Non-pigmented ciliary epithelial cell (primary cell): ENCODE measurements around the gene FAIM2.

Experiments used
- DNase-seq: peaks from one replicate; pipeline ENCODE4 v3.0.0-alpha.2; 2010; ENCODE audit warnings: low read depth

The FAIM2 gene

DNA sequence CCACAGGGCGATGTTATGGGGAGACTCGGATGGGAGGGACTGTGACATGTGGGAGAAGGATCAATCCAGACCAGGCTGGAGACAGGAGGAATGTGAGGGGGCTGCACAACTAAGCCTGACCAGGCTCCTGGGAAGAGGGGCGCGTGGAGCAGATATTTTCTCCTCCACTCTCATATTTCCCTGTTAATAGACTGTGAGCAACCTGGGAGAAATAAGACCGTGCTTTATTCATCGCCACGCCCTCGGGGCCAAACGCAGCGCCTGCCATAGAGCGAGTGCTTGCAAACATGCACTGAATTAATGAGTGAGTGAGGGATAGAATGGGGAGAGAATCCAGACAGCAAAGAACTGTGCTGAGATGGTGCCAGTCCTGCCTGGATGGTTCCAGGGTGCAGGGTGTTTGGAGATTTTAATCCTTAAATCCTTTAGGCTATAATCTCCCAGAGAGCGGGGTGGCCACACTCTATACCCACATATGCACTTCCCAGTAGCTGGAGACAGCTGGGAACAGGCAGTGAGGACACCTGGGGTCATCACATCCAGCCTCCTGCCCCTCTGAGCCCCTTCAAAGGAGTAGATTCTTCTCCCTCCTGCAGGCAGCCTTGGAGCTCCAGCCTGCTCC, 13.6 kb upstream of the FAIM2 start:
- DNase-seq, result no peak

DNA sequence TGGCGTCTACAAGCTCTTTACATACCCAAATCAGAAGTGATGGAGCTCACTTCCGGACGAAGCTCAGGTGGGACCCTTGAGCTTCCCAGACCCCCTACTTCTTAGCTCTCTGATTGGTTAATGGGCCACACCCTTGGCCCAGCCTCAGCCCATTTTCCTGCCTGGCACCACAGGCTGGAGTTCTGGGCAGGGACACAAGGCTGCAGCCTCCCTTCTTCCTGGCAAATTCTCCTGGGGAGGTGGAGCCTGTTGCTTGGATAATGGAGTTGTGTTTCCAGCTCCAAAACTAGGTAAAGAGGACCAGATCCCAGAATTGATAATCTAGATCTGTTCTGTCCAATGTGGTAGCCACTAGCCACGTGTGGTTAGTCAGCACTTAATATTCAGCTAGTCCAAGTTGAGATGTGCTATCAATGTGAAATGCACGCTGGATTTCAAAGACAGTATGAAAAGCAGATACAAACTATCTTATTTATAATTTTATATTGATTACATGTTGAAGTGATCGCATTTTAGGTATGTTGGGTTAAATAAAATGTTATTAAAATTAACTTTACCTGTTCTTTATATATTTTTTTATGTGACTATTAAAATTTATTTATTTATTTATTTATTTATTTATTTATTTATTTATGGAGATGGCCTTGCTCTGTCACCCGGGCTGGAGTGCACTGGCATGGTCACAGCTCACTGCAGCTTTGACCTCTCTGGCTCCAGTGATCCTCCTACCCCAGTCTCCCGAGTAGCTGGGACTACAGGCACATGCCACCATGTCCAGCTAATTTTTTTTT, 12.6 kb upstream of the FAIM2 start:
- DNase-seq, result no peak

DNA sequence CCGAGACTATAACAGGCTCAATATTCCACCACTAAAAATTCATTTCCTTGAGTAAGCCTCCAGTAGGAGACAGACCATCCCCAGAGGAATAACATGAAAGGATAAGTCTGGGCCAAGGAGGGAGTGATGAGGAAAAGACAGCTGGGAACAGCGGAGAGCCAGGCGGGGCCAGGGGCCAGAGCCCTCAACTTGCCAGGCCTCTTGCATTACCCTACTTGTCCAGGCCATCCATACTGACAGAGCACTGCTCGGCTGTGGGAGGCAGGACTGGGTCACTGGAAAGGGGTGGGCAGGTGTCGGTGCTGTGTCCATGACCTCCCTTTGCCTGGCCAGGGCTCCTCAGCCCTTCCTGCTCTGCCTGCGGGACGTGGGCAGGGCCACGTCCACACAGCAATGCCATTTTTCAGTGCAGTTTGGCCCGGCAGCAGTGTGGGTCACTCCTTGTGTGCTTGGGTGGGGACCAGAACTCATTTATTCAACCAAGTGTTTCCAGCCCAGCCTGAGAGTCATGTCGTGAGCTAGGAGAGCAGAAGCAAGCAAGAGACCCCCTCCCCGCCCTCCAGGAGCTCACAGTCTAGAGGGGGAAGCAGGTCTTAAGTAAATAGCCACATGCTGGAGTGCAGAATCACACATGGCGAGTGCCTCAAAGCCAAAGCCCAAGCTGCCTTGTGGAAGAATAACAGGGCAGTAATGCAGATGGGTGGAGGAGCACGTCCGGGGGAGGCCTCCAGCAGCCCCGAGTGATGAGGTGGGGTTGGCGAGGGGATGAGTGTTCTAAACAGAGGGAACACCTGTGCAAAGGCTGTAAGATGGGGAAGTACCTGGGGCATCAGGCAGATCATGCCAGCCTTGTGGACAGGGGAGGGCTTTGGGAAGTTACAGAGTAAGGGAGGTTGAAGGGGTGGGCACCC, 8.9 kb upstream of the FAIM2 start:
- no peak for DNase-seq

DNA sequence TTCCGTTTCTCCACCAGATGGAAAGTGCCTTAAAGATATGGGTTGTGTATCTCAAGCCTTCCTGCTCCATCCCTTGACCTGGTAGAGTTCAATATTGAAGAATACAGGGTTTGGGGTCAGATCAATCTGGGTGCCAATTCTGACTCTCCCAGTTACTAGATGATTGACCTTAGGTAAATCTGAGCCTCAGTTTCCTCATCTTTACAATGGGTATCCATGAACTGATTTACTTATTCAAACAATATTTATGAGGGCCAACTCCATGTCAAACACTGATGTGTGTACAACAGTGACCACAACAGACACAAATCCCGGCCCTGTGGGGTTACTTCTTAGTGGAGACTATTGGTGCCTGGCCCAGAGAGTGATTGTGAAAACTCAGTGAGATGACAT, 7.5 kb upstream of the FAIM2 start:
- DNase-seq, result no peak

DNA sequence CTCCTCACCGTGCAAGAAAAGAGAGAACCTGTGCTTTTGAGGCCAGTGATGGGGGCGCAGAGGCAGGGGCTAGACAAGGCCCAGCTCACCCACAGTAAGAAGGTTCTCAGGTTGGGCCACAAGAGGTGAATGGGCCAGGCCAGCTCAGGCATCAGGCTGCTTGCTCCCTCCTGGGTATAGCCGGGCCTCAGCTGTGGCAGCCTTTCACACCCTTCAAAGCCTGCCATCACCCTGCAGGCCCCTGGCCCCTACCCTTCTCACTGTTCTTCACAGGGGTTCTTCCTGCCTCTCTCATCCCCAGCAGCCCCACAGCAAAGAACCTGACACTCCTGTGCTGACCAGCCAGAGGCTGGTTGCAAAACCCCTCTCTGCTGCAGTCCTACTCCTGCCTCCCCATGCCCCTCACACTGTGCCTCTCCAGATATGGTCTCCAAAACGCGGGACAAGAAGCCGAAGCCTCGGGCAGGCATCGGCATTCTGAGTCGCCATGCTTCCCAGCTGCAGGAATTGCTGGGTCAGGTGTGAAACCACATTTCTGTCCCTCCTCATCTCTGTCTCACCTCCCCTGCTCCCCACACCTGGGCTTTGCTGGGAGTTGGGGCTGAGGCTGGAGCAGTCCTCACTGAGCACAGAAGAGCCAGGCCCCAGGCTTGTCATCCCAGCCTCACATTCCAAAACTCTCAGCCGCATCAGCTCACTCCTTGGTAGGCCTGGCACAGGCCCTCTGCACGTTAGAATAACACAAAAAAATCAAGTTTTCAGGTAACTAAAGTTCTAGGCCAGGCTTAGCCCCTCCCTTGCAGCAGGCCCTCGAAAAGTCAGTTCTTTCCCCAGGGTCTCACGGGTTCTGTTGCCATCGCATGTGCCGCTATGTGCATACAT, 6.9 kb upstream of the FAIM2 start:
- DNase-seq, result no peak

DNA sequence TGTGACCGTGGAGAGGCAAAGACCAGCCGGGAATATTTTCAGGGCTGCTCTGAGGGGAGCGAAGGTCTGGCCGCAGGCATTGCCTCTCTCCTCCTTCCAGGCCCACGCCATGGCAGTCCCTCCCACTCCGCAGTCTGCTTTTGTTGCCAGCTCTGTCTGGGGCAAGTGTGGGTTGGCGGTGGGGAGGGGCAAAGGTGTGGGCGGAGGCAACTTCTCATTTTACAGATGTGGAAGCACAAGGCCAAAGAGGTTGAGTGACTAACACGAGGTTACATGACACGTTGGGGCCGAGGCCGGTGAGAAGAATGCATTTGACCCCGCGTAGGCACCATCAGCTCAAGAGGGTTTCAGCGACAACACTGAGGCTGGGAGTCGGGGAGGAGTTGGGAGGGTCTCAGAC, 6.1 kb upstream of the FAIM2 start:
- no peak for DNase-seq

DNA sequence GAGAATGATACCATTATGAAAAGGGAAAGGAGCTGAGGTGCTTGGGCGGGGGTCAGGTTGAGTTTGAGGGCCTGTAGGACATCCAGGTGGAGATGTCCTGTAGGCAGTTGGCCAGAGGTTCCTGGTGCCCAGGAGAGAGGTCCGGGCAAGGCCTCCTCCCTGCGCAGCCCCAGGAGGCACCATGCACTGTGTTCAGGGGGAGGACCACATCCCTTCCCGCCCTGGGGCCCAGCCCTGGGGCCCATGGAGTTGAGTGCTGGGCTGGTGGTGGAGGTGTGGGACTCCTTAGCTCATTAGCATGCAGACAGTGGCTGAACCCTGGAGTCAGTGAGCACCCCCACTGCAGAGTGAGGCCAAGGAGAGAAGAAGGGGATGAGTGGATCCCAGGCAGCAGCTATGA, 5.7 kb upstream of the FAIM2 start:
- no peak for DNase-seq

DNA sequence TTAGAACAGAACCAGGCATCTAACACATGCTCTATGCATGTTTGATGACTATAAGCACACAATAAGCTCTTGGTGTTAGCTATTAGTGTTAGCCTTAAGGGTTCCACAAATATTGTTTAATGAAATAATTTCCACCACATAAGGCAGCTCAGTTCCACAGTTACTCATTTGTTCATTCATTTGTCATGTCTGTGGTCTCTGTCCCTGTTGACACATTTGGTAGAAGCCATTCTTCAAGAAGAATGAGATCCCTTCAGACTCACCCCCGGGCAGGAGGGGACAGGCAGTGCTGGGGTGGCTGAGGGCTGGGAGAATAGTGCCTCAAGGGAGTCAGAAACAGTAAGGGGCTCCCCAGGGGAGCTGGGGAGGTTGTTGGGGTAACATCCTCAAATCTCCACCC, 3.7 kb upstream of the FAIM2 start:
- no peak for DNase-seq

DNA sequence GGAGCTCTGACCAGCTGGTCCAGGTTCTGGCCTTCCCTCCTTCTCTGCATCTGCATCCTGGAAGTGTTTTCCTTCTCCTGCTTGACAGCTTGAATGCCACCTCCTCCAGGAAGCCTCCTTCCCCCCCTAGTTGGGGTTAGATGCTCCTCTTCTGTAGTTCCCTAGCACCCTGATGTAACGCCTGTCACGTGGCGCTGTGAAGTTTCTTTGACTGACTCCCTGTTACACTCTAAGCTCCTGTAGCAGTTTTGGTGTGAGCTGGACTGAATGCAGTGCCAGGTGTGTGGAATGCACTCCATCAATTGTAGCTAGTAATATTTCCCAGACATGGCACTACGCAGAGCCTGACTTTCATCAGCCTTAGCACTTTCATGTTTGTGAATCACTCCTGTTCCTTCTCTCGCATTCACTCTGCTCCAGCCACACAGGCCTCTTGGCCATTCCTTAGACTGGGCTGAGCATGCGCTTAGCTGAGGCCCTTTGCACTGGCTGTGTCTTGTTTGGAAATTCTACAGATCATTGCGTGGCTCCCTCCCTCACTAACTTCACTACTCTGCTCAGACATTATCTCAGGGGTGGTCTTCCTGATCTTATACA, 2.1 kb upstream of the FAIM2 start:
- no peak for DNase-seq

DNA sequence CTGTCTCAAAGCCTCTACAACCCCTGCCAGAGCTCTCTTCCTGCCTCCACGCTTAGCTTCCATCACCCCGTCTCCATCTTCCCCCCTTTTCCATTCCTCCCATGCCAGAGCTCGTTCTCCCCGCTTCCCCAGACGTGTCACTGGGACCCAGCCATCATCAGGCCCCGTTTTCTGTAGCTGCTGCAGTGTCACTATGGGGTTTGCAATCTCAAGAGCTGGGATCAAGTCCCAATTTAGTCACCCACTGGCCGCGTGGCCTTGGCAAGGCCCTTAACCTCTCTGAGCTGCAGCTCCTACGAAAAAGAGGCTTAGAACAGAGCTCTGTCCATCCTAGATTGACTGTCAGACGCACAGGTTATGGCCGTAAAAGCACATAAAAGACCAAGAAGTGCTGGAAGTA, 901 bp upstream of the FAIM2 start:
- DNase-seq, result no peak

DNA sequence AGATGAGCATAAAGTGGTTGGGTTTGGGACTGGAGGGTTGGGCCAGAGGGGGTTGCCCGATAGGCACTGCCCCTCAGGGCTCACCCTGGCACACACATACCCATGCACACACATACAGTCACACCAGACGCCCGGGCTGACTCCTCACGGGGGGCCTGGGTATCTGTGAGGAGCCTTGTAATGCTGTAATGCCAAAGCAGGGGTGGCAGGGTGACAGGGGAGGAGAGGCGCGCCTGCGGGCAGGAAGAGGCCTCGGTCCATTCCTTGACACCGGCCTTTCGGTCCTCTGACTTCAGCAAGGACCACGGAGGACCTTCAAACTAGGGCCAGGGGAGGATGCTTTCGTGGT, 375 bp downstream of the FAIM2 start:
- no peak for DNase-seq

DNA sequence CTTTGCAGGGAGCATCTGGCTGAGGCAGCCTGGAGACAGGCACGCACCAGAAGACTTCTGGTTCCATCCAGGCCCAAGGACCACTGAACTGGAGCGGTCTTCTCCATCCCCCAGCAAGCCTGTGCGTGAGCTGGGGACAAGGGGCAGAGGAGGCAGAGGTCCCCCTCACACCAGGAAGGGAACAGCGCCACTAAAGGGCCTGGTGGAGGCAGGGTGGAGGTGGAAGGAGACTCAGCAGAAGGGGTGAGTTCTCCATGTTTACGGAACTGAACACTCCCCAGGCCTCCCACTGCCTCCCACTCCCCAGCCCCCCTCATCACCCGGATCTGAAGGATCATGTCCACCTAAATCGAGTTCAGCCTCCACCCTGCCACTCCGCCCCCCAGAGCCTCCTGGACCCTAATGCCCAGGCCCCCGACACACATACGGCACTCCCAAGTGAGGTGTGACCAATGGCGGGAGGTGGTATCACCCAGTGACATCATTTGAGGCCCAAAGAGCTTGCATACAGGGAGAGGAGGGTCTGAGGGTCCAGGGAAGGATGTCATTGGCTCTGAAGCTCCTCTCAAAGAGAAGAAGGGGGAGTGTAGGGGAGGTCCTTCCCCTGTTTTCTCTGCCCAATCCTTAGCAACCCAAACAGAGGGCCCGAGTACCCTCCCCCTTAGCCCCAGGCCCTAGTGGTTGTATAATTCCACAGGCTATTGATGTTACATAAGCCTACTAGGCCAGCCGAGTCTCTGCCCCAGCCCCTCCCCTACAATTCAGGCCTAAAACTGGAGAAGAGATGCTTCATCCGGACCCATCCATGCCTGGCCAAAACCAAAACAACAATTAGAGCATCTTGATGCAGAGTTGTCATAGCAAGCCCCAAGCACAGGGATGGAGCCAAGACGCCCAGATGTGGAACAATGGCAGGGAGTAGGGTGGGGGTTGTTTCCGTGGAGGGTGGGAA, 1.0 kb downstream of the FAIM2 start:
- no peak for DNase-seq

DNA sequence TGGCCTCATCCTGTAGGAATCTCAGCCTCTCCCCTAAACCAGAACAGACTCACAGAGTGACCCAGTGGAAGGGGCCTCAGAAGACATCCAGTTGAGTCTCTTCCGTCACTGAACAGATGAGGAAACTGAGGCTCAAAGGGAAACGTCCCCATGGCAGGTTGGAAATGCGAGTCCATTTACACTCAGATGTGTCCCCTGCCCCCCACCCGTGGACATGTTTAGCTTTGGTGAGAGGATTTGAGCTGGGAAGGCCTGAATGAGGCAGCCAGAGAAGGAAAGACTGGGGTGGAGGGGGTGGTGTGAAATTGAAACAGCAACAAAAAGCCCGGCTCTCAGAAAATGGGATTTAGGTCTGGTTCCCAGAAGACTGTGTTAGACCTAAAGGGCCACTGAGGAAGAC, 1.7 kb downstream of the FAIM2 start:
- DNase-seq, result no peak

DNA sequence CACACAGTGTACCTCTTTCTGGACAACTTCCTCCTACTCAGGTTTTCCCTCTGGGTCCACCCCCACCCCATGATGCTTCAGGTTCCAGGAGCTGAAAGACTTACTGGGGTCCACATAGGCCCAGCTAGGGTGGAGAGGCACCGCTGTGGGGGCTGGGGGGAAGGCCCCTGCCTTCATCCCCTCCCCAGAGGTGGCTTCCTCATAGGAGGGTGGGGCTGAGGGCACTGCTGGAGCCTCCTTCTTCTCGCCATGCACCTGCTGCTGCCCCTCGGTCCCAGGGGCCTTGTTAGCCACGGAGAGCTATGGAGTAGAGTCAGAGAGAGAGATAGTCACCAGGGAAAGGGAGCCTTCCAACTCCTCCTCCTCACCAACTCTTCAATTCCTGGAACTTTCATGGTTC, 2.7 kb downstream of the FAIM2 start:
- no peak for DNase-seq

DNA sequence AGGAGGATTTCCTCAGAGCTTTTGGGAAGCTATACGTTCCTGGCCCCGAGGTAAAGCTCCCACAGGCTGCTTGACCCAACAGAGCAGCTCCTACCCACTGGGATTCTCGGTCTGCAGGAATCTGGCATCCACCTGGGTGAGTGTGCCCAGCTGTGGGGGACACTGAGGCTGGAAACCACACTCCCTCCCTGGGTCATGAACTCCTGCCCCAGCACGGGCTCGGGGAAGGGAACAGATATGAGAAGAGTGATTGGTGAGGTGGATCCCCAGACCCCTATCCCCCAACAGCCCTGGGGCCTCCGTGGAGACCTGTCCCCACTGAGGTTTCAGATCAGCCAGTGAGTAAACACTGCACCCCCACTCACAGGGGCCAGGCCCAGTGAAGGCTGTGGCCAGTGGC, 3.3 kb downstream of the FAIM2 start:
- DNase-seq, result no peak

DNA sequence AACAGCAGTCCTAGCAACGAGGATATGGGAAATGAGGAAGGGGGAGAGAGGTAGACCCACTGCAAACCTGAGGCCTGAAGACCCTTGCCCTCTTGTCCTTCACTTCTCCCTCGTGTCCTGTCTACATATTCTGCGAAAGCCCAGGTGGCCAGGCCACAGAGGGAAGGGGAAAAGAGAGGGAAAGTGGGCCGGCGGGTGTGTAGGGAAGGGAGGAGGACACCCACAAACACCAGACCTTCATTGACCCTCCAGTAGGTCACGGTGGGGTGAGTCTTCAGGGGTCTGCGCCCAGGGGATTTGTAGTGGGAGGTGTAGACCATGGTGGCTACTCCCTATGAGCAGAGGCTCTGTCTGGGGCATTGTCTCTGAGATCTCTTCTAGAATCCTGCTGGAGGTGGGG, 3.8 kb downstream of the FAIM2 start:
- DNase-seq, result no peak

DNA sequence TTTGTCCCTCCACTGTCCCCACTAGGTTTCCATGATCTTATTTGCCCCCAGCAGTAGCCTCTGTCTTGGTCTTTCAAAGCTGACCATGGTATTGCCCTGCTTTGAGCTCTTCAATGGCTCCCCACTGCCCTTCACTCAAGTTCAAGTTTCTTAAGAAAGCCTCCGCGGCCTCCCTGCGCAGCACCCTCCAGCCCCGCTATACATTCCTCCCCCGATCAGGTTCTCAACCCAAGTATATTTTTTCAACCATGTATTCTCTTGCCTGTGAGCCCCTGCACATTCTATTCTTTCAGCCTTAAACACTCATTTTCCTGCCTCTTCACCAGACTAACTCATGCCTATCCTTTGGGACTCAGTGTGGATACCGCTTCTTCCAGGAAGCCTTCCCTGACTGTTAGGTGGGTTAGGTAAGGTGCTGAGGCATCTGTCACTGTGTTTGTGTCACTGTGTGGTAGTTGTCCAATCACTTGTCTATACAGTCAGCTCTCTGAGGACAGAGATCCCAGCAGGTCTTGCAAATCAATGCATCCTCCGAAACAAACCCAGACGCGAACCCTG, 4.3 kb downstream of the FAIM2 start:
- DNase-seq, result no peak

DNA sequence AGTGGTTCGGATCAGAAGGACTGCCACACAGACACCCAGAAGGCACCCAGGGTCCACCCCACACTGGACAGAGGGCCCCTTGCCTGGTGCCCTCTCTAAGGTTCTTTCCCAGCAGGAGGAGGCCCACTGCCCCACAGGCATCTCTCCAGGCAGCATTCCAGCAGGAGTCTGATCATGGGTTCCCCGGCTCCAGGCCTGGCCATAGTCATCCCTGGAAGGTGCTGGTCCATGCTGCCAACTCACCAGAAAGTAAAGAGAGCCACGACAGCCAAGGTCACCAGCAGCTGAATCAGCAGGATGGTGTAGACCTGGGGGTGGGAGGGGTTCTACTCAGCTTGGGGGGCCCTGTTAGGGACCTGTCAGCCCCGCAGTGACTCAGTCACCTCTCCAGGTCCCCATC, 6.4 kb downstream of the FAIM2 start:
- no peak for DNase-seq

DNA sequence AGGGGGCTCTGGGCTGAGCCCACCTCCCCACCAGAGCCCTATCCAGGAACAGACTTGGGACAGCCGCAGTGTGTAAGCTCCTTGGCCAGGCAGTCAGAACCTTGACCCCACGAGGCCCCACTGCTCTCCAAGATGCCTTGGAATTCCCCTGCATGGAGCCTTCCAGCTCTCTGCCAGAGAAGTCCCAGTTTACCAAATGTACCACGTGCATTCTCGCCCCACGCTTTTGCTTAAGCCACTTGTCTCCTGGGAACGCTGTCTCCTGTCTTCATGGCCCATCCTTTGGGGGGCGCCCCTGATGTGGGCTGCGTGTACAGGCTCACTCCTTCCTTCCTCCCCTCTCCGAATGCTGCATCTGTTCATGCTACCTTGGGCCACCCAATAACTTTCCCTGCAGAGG, 7.9 kb downstream of the FAIM2 start:
- DNase-seq, result no peak

DNA sequence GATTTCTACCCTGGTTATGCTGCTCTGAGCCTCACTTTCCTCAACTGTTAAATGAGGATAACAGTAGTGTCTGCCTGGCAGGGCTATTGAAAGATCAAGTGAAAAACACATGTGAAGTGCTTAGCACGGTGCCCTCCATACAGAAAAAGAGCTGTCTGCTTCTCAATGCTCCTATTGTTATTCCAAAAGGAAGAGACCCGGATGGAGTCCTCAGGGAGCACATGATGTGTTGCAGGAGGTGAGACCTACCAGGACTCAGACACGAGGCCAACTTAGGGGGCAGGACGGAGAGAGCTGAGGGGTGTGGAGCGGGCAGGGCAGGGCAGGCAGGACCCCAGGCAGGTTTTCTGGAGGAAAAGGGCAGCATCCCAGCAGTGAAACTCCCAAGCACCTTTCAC, 8.9 kb downstream of the FAIM2 start:
- DNase-seq, result no peak
